GM11168 (cell line): ENCODE results near the gene IGSF21.

Experiments used
- in situ Hi-C: fragments of 300-500 bp; cut with MboI; formaldehyde crosslinking; loops from one replicate; pipeline ENCODE4 v1.12.0; 2022; ENCODE audit warnings: low sequenced_read_pairs; ENCODE audit not compliant: unreplicated experiment

IGSF21 gene

DNA sequence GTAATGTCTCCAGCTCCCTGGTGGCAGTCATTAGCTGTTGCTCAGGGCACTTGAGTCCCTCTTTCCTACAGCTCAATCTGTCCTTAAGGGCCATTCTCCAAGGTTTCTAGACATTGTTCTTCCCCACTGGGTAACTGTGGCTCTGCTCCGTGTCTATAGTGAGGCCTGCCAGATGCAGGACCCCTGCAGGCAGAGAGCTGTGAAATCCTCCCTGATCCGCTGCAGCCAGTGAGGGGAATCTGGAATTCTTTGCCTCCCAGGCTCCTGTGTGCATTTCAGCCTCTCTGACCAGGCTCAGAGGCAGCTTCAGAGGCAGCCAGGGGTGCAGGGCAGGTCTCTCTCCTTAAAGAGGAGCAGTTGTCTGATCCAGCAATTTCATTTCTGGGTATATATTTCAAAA is 14.4 kb upstream of the IGSF21 start:
- in situ Hi-C loops, result loop anchor here (25.0 kb wide), 1 partner anchor 431 kb away; no protein-coding TSS in a partner anchor

DNA sequence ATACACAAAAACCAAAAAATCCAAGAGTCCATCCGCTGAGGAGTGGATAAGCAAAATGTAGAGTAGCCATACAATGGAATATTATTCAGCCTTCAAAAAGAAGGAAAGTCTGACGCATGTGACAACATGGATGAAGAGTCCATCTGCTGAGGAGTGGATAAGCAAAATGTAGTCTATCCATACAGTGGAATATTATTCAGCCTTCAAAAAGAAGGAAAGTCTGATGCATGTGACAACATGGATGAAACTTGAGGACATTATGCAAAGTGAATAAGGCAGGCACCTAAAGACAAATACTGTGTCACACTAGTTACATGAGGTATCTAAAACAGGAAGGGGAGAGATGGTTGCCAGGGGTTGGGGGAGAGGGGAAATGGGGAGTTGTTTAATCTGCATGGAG is 14.0 kb upstream of the IGSF21 start:
- in situ Hi-C loops, result loop anchor here (25.0 kb wide), 1 partner anchor 431 kb away; no protein-coding TSS in a partner anchor

DNA sequence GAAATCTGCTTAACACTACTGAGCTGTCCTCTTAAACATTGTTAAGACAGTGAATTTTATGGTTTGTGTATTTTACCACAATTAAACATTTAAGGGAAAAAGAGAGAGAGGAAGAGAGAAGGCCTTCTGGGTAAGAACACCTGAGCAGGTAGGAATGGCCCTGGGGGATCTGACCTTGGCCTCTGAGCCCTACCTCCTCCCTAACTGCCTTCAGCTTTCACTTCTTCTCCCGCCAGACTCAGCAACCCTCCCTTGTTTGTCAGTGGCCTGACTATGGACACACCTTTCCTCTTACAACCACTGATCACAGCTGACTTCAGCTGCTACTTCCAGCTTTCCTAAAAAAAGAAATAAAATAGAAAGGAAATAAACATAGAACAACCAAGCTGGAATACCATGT is 13.5 kb upstream of the IGSF21 start:
- in situ Hi-C loops, result loop anchor here (25.0 kb wide), 1 partner anchor 432 kb away; no protein-coding TSS in a partner anchor

DNA sequence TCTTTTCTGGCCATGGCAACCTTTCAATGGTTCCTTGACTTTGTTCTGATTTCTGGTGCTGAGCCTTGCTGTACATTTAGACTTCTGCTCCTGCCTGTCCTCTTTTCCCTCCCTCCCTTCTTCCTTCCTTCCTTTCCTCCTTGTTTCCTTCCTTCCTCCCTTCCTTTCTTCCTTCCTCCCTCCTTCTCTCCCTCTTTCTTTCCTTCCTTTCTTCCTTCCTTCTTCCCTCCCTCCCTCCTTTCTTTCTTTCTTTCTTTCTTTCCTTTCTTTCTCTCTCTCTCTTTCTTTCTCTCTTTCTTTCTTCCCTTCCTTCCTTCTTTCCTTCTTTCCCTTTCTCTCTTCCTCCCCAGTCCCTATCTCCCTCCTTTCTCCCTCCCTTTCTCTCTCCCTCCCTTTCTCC is 10.4 kb upstream of the IGSF21 start:
- in situ Hi-C loops, result loop anchor here (25.0 kb wide), 1 partner anchor 435 kb away; no protein-coding TSS in a partner anchor

DNA sequence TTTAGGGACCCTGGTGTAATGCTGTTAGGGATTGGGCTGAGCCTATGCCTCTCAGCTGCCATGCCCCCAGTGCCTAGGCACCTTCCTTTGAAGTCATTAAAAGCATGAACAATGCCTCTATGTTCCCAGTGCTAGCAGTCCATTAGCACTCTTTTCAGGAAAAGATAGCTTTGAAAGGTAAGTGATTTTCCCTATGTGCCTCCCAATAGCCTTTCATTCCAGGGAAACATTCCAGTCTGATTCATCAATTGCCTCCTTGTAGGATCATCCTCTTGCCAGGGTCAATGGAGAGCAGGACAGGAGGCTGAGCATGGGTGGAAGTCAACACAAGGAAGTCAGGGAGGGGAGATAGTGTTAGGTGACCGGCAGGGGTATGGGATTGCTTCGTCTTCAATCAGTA is 8.6 kb upstream of the IGSF21 start:
- in situ Hi-C loops, result loop anchor here (25.0 kb wide), 1 partner anchor 437 kb away; no protein-coding TSS in a partner anchor

DNA sequence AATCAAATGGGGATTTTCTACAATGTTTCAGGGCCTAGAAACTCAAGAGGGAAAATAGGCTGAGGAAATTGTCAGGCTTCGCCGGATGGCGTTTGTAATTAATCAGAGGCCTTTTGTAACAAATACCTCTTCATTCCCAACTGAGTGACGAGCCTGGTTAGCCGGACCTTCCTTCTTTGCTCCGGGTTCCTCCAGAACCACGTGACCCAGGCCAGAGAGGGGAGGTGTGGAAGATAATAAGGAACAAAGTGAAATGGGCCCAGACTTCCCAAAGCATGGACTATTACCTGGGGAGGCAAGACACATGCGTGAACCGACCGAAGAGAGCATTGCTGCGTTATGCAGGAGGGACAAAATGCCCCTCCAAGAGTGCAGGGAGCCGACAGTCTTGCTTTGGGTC is 7.5 kb upstream of the IGSF21 start:
- in situ Hi-C loops, result no loop called here

DNA sequence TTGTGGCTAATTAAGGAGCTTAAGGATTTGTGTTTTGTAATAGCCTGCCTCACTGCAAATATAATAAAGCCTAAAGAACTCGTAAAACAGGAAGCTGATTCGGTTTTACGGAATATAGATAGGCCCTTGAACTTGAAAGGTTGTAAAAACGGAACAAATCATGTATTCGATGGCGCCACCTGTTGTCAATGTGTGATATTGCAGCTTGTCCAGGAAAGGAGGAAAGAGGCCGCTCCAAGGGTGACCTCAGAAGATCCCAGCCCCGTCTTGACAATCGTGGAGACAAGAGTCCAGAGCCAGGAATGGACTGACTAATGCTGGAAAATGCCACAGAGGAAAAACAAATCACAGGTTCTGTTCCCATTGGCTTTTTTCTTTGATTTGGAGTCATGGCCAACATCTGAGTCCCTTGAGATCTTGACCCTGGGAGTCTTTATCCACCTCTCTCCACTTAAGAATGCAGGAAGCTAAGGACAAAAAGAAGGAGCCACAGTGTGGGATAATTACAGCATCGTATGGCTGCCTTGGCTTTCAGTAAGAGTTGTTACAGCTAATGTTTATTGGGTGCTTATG is 7.0 kb upstream of the IGSF21 start:
- in situ Hi-C loops, result no loop called here

DNA sequence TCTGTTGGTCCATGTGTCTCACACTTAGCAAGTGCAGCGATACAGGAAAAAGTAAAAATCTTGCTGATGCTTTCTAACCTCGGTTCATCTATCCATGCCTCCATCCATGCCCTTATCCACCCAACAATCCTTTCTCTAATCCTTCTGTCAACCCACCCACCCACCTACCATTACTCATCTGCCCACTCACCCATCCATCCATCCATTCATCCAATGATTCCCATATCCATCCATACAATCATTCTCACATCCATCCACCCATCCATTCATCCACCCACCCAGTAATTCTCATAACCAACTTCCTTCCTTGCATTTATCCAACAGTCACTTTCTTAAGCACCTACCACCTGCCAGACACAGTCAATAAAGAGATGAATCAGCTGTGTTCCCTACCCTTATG is 6.1 kb upstream of the IGSF21 start:
- in situ Hi-C loops, result no loop called here

DNA sequence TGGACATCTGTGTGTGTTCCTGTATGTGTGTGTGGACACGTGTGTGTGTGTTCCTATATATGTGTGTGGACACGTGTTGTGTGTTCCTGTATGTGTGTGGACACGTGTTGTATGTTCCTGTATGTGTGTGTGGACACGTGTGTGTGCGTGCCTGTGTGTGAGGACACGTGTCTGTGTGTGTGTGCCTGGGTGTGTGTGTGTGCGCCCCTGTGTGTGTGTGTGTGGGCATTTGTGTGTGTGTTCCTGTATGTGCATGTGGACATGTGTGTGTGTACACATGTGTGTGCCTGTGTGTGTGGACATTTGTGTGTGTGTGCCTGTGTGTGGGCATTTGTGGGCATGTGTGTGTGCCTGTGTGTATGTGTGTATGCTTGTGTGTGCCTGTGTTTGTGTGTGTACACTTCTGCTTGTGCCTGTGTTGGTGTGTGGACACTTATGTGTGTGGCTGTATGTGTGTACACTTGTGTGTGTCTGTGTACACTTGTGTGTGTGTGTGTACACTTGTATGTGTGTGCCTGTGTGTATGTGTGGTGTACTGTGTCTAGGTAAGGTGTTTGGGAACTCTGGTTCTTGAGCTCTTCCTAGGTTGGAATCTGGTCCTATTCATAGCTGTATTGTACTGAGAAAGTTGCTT is 3.7 kb upstream of the IGSF21 start:
- in situ Hi-C loops, result no loop called here

DNA sequence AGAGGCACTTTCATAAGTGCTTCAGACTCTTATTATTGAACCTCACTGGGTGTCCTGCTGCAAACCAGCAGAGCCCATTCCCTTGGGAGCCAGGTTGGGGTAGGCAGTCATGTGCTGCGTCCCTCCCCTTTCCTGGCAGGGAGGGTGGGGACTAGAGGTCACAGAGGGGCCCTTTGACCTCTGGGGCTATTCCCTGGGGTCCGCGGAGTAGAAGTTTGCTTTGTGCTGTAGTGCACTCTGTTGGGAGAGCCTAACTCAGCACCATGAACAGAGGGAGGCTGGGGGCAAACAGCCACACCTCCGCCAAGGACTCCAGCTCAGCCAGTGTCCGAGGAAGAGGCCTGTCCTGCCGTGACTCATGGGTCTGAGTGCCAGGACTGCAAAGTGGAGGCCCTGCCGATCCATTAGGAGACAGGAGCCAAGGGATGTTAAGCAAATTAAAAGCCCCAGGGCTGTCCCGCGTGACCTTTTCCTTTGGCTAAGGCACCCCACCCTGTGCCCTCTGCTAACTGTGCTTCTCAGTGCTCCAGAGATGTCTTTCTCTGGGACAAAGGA is 3.0 kb upstream of the IGSF21 start:
- in situ Hi-C loops, result no loop called here

DNA sequence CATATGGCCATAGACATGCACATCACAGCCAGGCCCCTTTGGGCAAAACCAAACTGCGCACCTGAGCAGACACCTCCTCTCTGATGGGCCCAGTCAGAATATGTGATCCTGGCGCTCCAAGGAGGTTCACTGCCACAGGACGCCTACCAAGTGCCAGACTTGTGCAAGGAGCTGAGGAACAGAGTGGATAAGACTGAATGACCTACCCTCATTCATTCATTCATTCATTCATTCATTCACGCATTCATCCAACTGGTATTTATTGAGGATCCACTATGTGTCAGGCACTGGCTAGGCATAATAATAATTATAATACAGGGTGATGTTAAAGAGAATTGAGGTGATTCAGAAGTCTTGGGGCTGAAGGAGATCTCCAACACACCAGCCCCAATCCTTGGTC is 2.4 kb upstream of the IGSF21 start:
- in situ Hi-C loops, result no loop called here

DNA sequence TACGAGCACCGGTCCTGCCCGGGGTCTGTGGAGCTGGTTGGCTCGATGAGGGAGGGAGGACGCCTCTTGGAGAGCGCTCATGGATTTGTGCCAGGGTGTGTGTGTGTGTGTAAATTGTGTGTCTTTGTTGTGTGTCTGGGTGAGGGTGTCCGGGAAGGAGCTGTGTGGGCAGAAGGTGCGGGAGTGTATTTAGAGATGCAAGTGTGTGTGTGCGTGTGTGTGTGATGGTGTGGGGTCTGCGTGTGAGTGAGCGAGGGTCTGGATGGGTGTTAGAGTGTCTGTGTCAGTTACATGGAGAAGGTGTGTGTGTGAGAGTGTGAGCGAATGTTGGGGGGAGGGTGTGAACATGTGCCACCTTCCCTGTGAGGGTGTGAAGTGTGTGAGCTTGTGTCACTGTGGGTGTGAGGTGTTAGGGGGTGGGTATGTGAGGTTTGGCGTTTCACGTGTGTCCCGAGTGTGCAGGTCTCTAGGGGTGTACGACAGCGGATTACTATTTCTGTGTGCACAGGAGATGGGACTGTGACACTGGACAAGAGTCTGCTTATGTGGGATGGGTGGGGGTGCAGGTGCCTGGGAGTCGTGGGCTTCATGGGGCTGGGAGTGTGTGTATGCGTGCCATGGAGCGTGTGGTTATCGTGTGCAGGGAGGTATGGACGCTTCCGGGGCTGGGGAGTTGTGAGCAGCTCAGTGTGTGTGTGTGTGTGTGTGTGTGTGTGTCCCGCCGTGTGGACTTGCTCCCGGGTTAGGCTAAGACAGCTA is 880 bp downstream of the IGSF21 start:
- in situ Hi-C loops, result no loop called here

DNA sequence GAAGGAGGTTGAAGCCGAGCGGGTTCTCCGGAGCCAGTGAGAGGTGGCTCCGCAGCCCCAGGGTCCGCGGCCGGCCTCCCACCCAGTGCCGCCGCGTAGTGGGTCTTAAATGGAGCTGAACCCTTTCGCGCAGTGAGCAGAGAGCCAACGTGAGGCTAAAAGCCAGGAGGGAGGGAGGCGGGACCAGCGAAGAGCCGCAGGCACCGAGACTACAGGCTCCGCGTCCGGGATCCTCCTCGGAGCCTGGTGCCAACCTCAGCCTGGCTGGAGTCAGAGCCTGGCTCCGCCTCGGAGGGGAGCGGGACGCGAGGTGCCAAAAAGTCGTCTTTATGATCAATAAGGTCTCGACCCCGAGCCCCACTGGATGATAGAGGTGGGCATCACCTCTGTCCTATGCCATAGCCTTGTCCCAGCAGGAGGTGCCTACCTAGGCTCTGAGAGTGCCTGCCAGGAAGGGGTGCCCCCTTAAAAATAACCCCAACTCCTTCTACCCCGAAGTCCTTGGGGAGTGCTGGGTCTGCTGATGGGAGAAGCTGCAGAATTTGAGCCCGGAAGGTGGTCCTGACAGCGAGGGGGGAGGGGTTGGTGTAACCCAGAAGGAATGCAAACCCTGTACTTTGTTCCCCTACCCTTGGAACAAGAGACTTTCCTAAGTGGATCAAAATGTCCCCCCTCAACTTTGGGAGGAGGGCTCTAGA is 1.6 kb downstream of the IGSF21 start:
- in situ Hi-C loops, result no loop called here

DNA sequence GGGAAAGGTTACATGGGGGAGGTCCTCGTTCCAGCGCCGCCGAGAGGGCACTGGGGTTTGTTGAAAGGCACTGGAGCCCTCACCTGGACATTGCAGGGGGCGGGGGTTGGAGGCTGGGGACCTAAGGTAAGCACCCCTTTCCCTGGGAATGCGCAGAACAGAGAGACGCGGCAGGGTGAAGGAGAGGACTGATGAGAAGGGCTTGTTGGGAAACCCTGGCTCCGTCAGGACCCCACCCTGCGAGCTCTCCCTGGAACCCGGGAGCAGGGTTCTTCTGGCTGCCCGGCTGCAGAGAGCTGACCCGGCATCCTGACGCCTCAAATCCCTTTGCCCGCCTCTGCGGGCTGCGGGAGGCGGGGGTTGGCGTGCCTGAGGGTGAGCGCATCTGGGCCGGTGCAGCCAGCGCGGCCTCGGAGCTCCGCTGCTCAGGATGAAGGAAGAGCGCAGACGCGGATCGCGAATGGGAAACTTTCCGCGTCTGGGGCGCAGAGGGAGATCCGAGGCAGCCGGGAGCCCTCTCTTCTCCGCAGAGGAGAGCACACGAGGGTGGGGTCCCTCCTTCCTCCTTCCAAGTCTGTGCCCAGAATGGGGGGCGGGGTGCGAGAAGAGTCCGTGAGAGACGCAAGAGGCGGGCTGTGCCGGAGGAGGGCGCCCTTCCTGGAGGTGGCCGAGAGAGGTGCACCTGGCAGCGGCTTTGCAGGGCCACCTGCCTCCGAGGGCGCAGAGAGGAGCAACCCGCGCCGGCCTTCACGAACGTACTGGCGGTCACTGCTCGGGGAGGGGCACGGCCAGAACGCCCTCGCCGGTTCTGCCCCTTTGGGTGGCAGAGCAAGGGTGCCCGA is 2.4 kb downstream of the IGSF21 start:
- in situ Hi-C loops, result no loop called here

DNA sequence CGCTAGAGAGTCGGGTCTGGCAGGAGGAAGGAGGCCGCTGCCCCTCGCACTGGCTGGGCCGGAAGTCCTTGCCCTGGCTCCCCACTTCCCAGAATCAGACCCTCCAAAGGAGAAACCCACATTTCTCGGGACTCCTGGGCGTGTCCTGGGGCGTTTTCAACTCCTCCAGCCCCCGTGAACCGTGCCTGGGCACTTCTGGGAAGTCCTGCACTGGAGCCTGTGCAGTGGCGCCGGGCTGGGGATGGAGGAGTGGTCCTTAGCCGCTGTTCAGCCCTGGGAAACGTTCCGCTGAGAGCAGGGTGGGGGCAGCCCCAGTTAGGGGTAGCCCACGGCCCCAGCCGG is 3.0 kb downstream of the IGSF21 start:
- in situ Hi-C loops, result no loop called here

DNA sequence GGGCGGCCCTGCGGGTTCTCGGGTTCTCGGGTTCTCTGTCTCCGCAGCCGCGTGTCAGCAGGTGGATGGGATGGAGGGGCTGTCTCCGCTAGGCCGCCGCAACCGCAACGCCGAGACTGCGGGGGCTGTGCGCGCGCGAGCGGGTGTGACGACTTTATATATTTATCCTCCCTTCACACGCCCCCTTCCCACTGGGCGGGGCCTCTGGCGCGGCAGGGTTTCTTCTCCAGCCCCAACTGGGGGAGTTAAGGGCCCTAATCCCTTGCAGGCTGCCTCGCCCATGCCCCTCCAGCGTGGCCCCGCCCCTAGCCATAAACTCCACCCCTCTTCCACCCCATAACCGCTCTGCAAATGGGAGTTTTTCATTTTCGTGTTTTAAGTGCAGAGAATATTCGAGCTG is 3.4 kb downstream of the IGSF21 start:
- in situ Hi-C loops, result no loop called here

DNA sequence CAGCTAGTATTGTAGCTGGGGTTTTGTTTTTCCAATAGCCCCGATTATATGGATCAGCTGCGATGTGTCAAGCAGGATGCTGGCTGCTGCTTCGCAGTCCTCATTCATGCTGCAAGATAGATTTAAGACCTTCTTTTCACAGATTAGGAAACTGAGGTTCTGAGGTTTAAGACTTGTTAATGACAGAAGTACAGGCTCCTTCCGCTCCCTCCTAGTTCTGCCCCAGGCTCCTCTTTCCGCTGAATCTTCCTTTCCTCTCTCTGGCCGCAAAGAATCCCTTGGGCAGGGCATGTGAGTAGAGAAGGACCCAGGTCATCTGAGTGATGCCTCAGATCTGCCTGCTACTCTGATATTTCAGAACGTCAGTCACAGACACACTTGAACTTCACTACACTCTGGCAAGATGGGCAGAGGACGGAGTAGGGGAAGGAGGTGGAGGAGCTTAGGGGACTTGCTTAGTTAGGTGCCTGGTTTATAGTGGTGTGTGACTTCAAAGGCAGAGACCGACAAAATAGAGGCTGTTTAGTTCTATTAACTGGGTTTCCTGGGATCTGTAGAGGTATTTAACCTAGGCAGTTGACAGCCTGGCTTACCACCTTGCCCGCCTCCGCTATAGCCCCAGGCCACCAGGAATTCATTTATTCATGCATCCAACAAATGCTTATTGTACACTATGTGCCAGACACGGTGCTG is 4.2 kb downstream of the IGSF21 start:
- in situ Hi-C loops, result no loop called here

DNA sequence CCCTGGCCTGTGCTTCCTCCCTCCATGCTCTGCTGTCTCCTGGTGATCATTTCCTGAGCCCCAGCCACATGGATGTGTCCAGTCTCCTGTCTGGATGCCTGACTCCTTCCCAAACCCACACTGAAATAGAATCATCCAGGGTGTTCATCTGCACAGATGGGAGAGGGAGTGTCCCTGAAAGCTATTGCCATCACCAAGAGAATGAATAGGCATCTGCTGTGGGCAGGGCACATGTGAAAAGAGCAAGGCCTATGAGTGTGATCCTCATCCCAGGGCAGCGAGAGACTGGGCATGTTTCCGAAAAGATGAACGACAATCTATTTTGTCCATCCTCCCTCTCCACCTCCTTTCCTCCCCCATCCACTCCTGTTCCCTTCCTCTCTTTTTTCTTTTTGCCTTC is 5.0 kb downstream of the IGSF21 start:
- in situ Hi-C loops, result no loop called here

DNA sequence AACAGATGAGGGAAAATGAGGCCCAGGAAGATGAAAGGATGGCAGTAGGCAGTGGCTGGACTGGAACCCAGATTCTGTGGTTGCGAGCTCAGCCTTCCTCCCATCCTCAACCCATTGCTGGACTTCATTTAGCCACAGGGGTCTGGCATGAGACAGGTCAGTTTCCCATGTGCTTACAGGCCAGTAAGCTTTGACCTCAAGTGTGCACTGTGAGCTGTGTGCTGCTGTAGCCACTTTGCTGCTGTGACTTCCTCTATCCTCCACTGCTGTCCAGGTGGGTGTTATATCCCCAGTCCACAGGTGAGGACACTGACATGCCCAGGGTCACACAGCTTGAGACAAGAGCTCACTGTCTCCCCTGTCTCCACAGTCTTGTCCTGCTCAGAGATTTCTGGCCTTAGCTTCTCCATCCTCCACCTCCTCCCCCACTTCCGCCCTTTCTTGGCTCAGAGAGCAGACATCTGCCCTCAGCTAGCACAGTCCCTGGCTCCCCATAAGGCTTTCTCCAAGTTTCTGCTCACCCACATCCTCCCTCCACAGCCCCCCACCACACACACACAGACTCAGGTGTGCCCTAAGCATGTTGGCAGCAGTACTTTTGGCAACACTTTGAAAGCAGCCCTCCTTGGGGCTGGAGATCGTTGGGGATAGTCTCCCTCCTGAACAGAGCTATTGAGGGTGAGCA is 7.3 kb downstream of the IGSF21 start:
- in situ Hi-C loops, result no loop called here
